IPS-NIHi11 (cell line): ENCODE results near the gene RUNX2.

ENCODE experiments used
- DNase-seq: peaks from one replicate; pipeline ENCODE4 v3.0.0; 2012; ENCODE audit warnings: mixed read lengths, low spot score

RUNX2 gene

GRCh38 chr6:45590696-45591184, 262.6 kb downstream of the RUNX2 start:
- DNase-seq = no peak

- DNase-seq = no peak
Measured at GRCh38 chr6:45591306-45591705, 263.2 kb downstream of the RUNX2 start.

- no peak for DNase-seq
Measured at GRCh38 chr6:45591890-45592289, 263.8 kb downstream of the RUNX2 start.

DNA sequence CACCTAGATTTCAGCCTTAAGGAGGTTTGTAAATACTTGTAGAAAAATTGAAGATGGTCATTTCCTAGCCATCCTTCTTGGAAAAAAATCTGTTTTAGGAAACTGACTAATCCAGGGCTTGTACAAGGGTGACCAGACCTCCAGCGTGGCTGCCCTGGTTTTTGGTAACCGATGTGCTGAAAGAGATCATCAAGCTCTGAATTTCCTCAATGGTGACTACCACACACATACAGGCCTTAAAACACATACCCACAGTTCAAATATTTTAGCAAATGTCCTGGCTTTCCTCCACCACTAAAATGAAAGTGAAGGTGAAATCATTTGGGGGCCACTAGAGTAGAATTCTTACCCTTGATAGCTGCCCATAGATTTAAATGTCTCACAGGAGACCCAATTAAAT, 264.9 kb downstream of the RUNX2 start:
- no peak for DNase-seq

GRCh38 chr6:45595010-45595851, 267.1 kb downstream of the RUNX2 start:
- no peak for DNase-seq

- no peak for DNase-seq
Measured at GRCh38 chr6:45597424-45597823, 269.3 kb downstream of the RUNX2 start.

DNA sequence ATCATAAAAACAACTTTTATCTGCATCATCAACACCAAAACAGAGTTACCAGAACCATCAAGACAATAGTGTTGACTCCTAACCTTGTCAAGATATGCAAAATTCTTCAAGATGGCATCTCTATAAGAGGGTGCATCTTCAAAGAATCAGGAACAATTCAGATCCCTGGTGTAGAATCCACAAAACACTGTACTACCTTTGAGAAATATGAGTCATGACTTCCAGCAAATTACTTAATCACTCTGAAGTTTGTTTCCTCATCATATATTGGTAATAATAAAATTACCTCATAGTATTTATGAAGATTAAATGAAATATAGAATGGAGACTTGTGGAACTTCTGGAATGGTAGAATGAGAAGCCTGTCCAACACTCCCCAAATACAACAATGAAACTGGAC, 270.9 kb downstream of the RUNX2 start:
- no peak for DNase-seq

DNA sequence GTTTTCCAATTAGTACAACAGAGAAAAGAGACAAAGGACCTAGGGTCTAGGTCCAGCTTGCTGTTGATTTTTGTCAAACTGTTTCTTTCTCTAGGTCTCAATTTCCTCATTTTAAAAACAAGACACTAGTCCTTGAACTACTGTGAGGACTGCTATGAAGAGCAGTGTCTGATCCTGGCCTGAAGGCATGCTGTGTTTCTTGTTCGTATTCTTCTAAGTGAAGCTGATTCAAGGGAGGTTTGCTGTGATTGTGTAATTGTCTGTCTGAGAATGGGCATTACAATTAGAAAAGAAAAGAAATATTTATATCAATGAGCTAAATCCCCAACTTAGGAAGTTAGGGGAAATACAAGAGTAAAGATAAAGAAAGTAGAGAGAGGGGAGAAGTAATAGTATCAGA, 277.8 kb downstream of the RUNX2 start:
- no peak for DNase-seq

GRCh38 chr6:45606831-45607400, 278.8 kb downstream of the RUNX2 start:
- no peak for DNase-seq

- no peak for DNase-seq
Measured at GRCh38 chr6:45607798-45608197, 279.7 kb downstream of the RUNX2 start.

GRCh38 chr6:45608252-45608913, 280.3 kb downstream of the RUNX2 start:
- no peak for DNase-seq

GRCh38 chr6:45609141-45609638, 281.1 kb downstream of the RUNX2 start:
- DNase-seq = no peak

GRCh38 chr6:45610374-45610773, 282.2 kb downstream of the RUNX2 start:
- DNase-seq = no peak

DNA sequence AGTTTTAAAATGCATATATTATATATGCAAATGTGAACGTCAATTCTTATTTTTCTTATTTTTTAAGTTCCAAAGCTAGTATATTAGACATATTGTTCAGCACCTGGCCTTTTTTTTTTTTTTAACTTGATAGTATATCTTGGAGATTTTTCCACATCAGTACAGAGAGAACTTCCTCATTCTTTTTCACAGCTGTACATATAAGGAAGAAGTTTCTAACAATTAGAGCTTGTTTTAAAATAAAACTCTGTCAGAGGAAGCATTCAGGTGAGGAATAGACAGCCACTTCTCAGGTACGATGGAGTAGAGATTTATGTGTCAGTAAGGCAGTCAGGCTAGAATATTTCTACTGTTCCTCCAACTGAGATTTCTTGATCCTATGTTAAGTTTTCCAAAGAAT, 282.7 kb downstream of the RUNX2 start:
- DNase-seq = no peak

DNA sequence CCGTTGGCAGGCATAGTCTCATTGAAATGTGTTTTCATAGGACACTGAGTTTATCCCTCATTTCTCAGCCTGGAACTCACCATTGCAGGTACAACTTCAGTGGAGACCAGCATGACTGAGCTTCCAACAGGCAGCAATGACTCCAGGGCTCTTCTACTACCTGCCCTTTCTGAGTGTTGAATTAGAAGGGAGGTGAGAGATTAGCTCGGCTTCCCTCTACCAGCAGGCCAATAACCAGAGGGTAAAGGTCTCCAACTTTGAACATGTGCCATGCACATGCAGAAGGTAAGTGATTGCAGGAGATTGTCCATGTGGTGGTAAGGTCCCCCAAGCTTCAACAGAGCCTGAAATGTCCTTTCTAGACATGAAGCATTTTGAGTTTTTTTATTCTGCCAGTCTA, 283.4 kb downstream of the RUNX2 start:
- no peak for DNase-seq

DNA sequence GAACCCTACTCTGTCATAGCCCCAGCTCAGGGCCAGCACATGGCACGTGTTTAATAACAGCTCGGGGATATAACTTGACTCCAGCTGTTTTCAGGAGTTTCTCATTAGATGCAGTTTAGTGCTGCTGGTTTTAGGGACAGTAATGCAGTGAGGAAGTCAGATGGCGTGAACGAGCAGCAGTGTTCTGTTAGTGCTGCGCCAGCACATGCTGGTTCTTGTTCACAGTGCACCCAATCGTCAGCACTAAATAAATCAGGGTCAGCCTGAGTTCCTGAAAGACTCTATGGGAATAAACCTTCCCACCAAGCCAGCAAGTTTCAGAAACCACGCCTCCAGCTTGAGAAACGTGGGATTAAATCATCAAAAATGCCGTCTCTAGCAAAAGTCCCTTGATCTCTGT, 285.5 kb downstream of the RUNX2 start:
- DNase-seq = no peak

GRCh38 chr6:45614488-45615285, 286.6 kb downstream of the RUNX2 start:
- no peak for DNase-seq

DNA sequence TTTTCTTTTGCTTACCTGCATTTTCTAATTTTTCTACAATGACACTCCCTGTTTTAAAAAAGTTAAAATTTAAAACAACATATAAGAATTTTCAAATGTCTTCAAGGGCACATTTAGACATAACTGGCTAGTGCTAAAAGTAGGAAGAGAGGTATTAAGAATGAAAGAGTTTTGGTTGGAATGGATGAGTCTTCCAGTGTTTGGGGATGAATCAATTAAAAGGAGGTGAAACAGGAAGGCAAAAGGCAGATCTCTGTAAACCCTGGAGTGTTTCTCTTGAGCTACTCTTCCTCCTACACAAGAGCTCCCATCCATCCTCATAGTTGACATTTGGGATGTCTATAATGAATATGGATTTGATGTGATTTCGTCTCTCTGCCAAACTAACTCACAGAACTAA, 288.1 kb downstream of the RUNX2 start:
- no peak for DNase-seq

GRCh38 chr6:45617441-45617840, 289.3 kb downstream of the RUNX2 start:
- no peak for DNase-seq

DNA sequence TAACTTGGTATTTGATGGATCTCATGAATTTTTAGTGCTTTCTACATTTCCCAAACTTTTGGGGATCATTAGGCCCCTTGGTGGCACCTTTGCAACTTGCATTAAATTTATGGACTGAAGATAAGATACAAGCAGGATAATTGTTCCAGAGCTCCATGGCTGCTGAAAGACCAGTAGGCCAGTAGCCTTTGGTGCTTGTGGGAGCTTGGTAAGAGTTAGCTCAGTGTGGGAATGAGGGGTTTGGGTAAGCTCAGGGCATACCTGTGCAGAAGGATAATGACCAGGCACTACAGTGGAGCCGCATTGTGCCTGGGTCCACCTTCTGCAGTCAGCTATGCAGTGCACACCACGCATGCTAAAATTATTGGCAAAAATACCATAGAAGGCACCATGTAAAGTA, 290.1 kb downstream of the RUNX2 start:
- DNase-seq = no peak

- no peak for DNase-seq
Measured at GRCh38 chr6:45619211-45619760, 291.2 kb downstream of the RUNX2 start.

GRCh38 chr6:45619994-45620471, 291.9 kb downstream of the RUNX2 start:
- no peak for DNase-seq
